Fibroblast of lung (primary cell): Measurements from ENCODE around the gene ISOC2.

Source experiments
- EZH2 ChIP-seq: IDR thresholded peaks from 2 replicates; pipeline ENCODE4 v1.5.1; 2012; ENCODE audit warnings: low read length, control low read depth, mild to moderate bottlenecking; ENCODE audit errors: missing control alignments
- TF ChIP-seq, protein P1 (sequence below), 2 donors: IDR thresholded peaks in 1 of 2; conservative IDR thresholded peaks in 1 of 2; 1 replicate in 1 of 2; 2 replicates in 1 of 2; pipeline ENCODE4 v1.5.1; 2011 to 2012; ENCODE audit warnings: low read length in 2 of 2, control low read depth in 1 of 2, inconsistent platforms in 1 of 2, low read depth in 1 of 2, mild to moderate bottlenecking in 1 of 2

GRCh38 chr19:55487924-55488687 is 26.7 kb upstream of the ISOC2 start, which contains the start of gene SSC5D:
- TF ChIP-seq, protein P1, sequence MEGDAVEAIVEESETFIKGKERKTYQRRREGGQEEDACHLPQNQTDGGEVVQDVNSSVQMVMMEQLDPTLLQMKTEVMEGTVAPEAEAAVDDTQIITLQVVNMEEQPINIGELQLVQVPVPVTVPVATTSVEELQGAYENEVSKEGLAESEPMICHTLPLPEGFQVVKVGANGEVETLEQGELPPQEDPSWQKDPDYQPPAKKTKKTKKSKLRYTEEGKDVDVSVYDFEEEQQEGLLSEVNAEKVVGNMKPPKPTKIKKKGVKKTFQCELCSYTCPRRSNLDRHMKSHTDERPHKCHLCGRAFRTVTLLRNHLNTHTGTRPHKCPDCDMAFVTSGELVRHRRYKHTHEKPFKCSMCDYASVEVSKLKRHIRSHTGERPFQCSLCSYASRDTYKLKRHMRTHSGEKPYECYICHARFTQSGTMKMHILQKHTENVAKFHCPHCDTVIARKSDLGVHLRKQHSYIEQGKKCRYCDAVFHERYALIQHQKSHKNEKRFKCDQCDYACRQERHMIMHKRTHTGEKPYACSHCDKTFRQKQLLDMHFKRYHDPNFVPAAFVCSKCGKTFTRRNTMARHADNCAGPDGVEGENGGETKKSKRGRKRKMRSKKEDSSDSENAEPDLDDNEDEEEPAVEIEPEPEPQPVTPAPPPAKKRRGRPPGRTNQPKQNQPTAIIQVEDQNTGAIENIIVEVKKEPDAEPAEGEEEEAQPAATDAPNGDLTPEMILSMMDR (conservative IDR thresholded peaks at IDR 0.05 in 1 of 2, IDR thresholded peaks at IDR 0.05 in 1 of 2; ENCODE audit: low read depth in 1 of 2, low read length in 2 of 2), result no peak
- TF ChIP-seq EZH2, result no peak
